Stimulated activated CD4-positive, alpha-beta T cell treated with anti-CD3 and anti-CD28 coated beads, Interleukin-15, amount 100 ng/mL, for 48 hours (primary cell): Measurements from ENCODE around the gene CDC73.
"Not testable (repeated sequence)": the region's sequence is repeated elsewhere in the genome, so short reads cannot be mapped to it uniquely, and the experiment has no call there.

Experiments used
- DNase-seq, 2 donors: peaks; one replicate each; pipeline ENCODE4 v3.0.0-alpha.2; 2020; ENCODE audit warnings: low read depth in 2 of 2

Gene CDC73

DNA sequence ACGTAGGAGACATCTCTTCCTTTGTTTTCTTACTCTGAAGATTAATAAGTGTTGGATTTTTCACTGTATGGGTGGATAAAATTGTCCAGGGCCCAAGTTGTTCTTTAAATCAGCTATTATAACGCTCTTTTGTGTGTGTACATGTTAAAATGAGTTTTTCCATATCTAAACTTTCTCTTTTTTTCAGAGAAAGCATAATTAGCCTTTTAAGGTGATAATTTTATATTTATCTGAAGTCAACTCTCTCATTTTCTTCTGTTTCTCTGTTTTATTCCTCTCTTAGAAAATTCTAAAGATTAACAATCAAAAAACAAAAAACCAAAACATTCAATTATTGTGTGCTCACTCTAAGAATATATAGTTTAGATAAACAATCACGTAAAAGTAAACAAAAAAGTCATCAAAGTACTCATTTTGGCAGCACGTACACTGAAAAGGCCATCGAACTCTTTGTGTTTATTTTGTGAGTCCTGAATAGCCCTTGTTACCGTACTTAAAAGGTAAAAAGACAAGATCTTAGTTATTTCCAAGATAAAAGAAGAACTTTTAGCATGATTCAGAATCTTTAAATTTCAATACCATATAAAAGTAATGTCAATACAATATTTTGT is 7.2 kb upstream of the CDC73 start:
- DNase-seq, result no peak

- no peak for DNase-seq
Measured at GRCh38 chr1:193115629-193116227, 6.1 kb upstream of the CDC73 start.

- DNase-seq, result not testable (repeated sequence)
Measured at GRCh38 chr1:193117167-193117566, 4.7 kb upstream of the CDC73 start.

DNA sequence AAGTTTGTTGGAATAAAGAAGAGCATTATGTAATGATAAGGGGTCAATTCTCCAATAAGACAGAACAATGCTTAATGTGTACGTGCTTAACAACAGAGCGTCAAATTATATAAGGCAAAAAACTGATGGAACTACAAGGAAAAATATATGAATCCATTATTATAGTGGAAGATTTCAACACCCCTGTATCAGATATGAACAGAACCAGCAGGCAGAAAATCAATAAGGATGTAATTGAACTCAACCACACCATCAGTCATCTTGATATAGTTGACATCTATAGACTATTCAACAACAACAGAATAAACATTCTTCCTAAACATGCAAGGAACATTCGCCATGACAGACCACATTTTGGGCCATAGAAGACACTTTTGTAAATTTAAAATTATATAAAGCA is 3.6 kb upstream of the CDC73 start:
- no peak for DNase-seq

- no peak for DNase-seq
Measured at GRCh38 chr1:193118803-193119730, 2.8 kb upstream of the CDC73 start.

DNA sequence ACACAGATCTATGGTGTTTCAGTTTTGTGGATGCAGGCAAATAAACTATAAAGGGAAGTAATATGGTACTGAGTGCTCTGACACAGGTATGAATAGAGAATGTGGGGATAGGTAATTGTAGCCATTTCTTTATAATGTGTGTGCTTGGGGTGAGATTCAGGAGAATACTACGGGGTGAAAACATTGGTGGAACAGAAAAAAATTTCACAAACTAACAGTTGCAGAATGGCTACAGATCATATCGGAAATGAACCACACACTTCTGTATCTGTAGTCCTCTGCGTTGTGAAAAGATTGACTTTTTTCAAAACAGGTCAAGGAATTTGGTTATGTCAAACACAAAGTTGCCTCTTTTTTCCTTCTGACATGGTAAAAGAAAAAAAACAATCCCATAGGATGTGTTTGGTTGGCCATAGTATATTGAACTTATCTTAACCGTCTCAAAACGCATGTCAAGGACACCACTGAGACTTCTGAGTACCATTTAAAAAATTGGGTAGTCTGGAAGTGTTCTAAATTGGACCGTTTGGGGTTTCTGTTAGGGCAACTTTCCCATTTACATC is 1.1 kb upstream of the CDC73 start:
- no peak for DNase-seq

DNA sequence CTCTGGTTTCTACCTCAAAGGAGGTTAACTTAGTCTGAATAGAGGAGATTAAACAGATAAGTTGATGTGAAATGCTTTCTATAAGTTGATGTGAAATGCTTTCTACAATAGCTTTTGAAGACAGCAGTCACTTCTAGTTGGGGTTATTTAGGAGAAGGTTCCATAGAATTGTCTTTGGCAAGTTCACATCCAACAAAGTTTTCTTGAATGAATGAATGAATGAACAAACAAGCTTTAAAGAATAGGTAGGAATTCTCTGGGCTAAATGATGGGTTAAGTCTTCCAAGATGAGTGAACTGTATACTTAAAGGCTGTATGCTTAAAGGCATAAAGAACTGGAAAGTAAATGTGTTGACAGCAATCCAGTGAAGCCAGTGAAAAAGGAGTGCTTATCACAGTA is 1.9 kb downstream of the CDC73 start:
- no peak for DNase-seq

- DNase-seq, result no peak
Measured at GRCh38 chr1:193125369-193125768, 3.5 kb downstream of the CDC73 start.

GRCh38 chr1:193131266-193131860 is 9.5 kb downstream of the CDC73 start:
- no peak for DNase-seq

DNA sequence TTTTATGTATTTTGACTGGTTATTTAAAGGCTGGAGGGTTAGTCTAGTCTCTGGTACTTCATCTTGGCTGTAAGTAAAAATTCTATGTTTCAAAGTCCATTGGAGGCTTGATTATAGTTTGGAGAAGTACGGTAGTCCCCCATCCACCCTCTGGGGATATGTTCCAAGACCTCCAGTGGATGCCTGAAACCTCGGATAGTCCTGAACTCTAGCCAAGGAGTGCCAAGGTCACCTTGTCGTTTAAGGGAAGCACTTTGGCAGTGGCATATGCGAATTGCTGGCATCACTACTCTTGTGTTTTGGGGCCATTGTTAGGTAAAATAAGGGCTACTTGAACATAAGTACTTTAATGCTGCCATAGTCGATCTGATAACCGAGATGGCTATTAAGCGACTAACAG is 18.4 kb downstream of the CDC73 start:
- no peak for DNase-seq

DNA sequence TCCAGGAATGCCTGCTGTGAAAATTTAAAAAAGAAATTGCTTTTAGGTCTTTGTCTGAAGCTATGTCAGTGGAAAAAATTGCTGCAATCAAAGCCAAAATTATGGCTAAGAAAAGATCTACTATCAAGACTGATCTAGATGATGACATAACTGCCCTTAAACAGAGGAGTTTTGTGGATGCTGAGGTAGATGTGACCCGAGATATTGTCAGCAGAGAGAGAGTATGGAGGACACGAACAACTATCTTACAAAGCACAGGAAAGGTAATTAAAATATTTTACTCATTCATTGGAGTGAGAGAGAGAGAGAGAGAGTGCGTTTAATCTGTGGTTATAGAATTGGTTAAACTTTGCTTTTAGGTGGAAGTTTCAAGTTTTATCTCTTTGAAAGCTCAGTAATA is 20.0 kb downstream of the CDC73 start:
- no peak for DNase-seq

DNA sequence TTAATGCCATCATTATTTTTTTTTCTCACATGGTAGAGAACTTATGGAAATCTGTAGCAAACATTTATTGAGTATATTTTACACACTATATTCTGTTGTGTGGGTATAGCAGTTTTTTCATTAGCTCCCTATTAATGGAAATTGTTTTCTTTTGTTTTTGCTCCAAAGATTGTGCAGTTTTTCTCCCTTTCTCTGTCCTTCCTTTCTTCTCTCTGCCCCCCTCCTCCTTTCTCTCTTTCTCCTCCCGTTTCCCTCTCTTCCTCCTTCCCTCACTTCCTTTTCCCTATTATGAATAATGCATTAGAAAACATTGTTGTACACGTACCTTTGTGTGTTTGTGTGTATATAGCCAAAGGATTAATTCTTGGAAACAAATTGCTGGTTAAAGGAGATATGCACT is 20.6 kb downstream of the CDC73 start:
- no peak for DNase-seq

GRCh38 chr1:193143285-193143684 is 21.5 kb downstream of the CDC73 start:
- DNase-seq, result no peak

GRCh38 chr1:193144361-193144938 is 22.6 kb downstream of the CDC73 start:
- DNase-seq, result no peak

GRCh38 chr1:193144999-193145398 is 23.2 kb downstream of the CDC73 start:
- no peak for DNase-seq

DNA sequence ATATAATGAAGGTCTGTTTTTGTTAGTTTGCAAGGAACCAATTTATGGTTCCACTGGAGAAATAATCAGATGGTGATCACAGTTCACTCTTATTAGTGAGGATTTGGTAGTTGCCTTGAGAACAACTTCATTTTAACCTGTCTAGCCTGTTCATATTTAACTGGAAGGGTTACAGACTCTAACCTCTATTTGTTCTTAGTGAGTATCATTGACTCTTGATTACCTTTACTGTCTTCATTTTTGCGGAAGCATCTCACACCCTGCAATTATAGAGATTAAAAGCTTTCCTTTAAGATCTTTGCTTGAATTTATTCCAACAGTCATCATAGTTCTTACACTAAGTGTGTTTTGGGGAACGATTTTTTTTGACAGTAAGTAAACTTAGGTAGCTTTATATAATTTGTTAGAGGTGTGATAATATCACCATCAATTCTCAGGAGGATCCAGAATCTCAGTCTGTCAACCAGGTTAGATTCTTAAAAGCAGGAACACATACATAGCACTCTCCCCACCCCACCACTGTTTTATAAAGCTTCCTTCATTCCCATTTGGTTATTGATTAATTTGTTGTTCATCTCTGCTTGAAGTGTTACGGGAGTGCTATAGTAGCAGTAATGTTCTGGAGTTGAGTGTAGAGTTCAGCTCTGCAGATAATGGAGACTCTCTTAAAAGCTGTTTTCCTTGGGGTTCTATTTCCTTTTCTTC is 34.4 kb downstream of the CDC73 start:
- DNase-seq, result no peak

- DNase-seq, result no peak
Measured at GRCh38 chr1:193156822-193157142, 35.0 kb downstream of the CDC73 start.

DNA sequence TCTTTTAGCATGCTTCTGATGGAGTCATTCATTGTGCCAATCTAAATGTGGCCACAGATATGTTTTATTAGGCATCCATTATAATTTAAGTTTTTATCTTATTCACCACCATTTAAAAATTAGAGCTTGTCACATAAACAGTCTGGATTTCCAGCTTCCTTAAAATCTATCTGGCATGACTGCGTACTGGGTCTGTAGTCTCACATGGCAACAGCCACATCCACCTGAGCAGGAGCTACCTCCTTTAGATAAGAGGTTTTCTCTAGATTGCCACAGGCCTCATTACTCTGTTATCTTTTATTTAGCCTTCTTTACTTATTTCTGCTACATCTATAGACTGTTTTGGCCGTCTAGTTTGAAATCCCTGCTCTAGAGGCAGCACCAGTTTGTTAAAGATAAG is 35.5 kb downstream of the CDC73 start:
- no peak for DNase-seq

DNA sequence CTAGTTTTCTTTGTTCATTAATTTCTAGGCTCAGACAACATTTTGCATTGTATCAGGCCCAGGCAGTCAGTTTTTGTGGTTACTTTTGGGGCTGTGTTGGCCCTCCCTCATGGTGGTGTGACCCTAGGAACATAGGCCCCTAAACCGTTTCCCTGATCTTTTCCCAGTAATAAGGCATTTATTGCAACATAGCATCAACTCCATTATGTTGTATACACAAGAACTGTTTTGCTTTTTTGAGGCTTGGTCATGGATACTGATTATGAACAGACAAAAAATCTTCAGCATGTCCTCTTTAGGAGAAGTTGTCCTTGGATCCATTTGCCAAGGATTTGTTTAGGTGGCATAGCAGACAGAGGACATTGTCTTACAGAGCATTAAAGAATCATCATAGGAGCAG is 54.3 kb downstream of the CDC73 start:
- DNase-seq, result no peak

DNA sequence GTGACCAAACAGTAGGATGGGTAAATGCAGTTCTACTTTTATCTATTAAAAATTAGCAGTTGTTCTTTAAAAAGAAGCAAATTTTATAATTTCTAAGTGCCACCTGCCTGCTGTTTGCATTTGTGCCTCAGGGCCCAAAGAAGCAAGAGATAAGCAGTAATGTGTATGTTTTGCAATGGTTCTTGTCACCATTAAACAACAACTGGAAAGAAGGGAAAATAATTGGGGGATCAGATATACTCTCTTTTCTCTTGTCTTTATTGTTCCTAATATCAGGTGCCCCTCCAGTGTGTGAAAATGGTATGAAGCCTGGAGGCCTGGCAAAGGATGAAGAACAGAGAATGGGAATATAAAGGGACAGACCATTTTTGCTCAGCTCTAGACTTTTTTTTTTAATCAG is 55.0 kb downstream of the CDC73 start:
- DNase-seq, result no peak

- DNase-seq, result no peak
Measured at GRCh38 chr1:193179094-193179493, 57.3 kb downstream of the CDC73 start.
